ENCODE data around the gene TXNL4A.

The TXNL4A gene

GRCh38 chr18:79935925-79936324 lies 52.4 kb downstream of the TXNL4A start:
- DNase-seq (ENCODE audit: low read depth in 1 of 2, low spot score in 1 of 2) = no peak

- DNase-seq (ENCODE audit: low read depth in 1 of 2, low spot score in 1 of 2) = no peak
Measured at GRCh38 chr18:79935499-79935898, 52.9 kb downstream of the TXNL4A start.

GRCh38 chr18:79935098-79935480 lies 53.3 kb downstream of the TXNL4A start:
- no peak for DNase-seq (ENCODE audit: low read depth in 1 of 2, low spot score in 1 of 2)

- no peak for DNase-seq (ENCODE audit: low read depth in 1 of 2, low spot score in 1 of 2)
Measured at GRCh38 chr18:79934311-79935097, 53.9 kb downstream of the TXNL4A start.

GRCh38 chr18:79933765-79934164 lies 54.6 kb downstream of the TXNL4A start:
- no peak for DNase-seq (ENCODE audit: low read depth in 1 of 2, low spot score in 1 of 2)

GRCh38 chr18:79932907-79933306 lies 55.5 kb downstream of the TXNL4A start:
- no peak for DNase-seq (ENCODE audit: low read depth in 1 of 2, low spot score in 1 of 2)

- DNase-seq (ENCODE audit: low read depth in 1 of 2, low spot score in 1 of 2) = no peak
Measured at GRCh38 chr18:79931475-79931874, 56.9 kb downstream of the TXNL4A start.

- DNase-seq (ENCODE audit: low read depth in 1 of 2, low spot score in 1 of 2) = no peak
Measured at GRCh38 chr18:79930020-79930642, 58.2 kb downstream of the TXNL4A start.

- DNase-seq (ENCODE audit: low read depth in 1 of 2, low spot score in 1 of 2) = no peak
Measured at GRCh38 chr18:79928563-79928960, 59.8 kb downstream of the TXNL4A start.

- DNase-seq (ENCODE audit: low read depth in 1 of 2, low spot score in 1 of 2) = no peak
Measured at GRCh38 chr18:79927607-79928562, 60.5 kb downstream of the TXNL4A start.

- DNase-seq (ENCODE audit: low read depth in 1 of 2, low spot score in 1 of 2) = no peak
Measured at GRCh38 chr18:79926715-79927606, 61.4 kb downstream of the TXNL4A start.

- no peak for DNase-seq (ENCODE audit: low read depth in 1 of 2, low spot score in 1 of 2)
Measured at GRCh38 chr18:79926306-79926705, 62.1 kb downstream of the TXNL4A start.

- DNase-seq (ENCODE audit: low read depth in 1 of 2, low spot score in 1 of 2) = no peak
Measured at GRCh38 chr18:79924814-79925731, 63.3 kb downstream of the TXNL4A start.

- DNase-seq (ENCODE audit: low read depth in 1 of 2, low spot score in 1 of 2) = no peak
Measured at GRCh38 chr18:79923896-79924585, 64.3 kb downstream of the TXNL4A start.

- DNase-seq (ENCODE audit: low read depth in 1 of 2, low spot score in 1 of 2) = no peak
Measured at GRCh38 chr18:79922971-79923411, 65.4 kb downstream of the TXNL4A start.

- no peak for DNase-seq (ENCODE audit: low read depth in 1 of 2, low spot score in 1 of 2)
Measured at GRCh38 chr18:79921984-79922965, 66.1 kb downstream of the TXNL4A start.

All from stimulated activated CD4-positive, alpha-beta T cell treated with anti-CD3 and anti-CD28 coated beads, Interleukin-15, amount 100 ng/mL, for 1 hour (primary cell).